NCI-H2196 treated with DMSO at 0.1 percent for 48 hours (cell line): ENCODE results near the gene MFF.

Source experiments
- DNase-seq: peaks from one replicate; lab custom pipeline; 2025; ENCODE audit not compliant: unreplicated experiment; lab: John Stamatoyannopoulos, UW

The MFF gene, protein sequence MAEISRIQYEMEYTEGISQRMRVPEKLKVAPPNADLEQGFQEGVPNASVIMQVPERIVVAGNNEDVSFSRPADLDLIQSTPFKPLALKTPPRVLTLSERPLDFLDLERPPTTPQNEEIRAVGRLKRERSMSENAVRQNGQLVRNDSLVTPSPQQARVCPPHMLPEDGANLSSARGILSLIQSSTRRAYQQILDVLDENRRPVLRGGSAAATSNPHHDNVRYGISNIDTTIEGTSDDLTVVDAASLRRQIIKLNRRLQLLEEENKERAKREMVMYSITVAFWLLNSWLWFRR

DNA sequence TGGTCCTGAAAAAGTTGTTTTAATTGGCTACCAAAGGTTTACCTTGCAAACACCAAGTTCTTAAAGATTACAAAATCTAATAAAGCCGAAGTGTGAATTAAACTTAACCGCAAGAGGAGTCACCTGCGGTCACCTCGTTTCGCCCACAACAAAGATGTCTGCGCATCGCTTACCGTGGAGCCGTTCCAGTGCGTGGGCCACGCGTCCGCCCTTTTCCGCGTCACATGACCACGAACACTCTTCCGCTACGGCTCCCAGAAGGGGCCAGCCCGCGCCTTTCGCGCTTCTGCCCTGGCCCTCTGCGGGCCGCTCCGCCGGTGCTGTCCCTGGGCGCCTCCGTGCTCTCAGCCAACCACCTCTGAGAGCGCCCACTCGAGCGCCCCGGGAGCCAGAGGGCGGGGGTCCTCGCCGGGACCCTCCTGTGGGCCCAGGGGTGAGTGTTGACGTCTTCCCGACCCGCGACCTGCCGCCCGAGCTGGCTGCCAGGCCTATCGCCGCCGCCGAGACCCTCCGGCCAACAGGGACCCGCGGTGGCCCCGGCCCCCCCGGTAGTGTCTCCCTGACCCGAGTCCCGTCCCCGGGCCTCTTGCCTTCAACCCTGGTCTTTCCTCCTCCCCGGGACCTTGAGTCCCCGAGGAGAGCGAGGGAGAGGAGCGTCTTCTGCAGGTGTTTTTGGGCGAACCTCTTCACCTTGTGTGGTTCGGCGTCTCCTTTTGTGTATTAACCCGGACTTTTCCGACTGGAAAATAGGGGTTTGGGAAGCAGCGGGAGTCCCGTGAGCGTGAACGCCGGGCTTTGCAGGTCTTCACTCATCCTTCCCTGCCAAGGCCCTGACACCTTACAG, at the start of gene MFF:
MFF (plus strand) TSS at position 257 of the 844 bp plus-strand sequence. CDS start 5,415 bp downstream, outside the sequence.
- peak; percentile 74 for DNase-seq

DNA sequence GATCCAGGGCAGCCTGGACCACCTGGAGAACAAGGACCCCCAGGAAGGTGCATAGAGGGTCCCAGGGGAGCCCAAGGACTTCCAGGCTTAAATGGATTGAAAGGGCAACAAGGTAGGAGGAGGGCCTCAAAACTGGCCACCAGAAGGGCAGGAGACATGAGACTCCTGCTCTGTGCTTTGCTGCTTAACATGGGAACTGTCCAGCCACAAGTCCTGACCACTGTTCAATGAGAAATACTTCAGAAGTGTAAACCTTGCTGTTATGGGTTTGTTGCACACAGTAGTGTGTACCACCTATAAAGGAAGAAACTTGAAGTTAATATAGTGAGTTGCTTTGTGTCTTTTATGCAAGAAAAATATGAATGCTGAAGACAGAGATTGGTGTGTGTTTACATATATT, 44.2 kb upstream of the MFF start:
- no peak for DNase-seq

DNA sequence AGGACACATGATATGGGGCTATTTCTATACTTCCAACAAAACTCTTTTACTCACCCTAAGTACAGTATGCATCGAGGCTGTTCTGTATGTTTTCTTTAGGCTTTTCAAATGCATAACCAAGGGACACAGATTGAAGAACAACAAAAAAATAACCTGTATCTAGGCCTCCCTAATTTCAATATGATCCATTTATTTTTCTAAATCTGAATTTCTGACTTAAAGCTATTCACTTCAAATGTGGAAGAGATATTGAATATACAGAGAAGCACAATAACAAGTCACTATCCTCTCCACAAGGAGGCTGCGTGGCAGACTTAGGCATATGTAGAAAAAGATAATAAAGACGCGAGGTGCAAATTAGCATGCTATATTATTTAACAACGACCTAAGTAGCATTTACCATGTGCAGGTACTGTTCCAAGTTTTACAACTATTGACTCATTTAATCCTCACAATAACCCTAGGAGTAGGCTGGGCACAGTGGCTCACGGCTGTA, 39.3 kb upstream of the MFF start:
- DNase-seq = no peak

DNA sequence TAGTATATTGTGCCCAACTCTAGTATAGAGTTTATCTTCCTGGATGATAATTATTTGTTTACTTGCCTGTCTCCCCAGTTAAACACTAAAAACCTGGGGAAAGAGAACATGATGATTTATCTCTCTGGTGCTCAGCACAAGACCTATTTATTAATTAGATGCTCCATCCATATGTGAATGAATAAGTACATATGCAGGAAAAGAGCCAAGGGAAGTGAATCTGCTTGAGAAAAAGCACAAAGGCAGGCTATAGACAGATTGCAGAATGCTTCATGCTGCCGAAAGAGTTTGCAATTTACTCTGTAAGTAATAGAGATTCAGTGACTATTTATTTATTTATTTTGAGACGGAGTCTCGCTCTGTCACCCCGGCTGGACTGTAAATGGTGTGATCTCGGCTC, 37.3 kb upstream of the MFF start:
- no peak for DNase-seq

DNA sequence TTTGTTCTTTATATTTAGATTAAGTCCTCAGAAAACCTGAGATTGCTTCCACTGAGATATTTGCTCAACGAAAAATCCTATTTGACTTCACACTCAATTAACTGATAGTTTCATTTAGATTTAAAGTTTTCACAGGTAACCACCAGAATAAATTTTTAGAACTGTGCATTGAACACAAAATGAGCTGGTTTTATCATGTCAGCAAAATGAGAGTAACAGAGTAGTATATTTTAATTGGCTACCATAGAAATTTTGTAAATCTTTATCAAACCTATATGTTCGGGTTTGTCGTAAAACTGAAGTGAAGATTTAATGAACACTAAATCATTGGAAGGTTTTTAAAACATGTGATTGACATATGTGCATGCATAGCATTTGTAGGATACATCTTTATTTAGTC, 32.7 kb upstream of the MFF start:
- no peak for DNase-seq

DNA sequence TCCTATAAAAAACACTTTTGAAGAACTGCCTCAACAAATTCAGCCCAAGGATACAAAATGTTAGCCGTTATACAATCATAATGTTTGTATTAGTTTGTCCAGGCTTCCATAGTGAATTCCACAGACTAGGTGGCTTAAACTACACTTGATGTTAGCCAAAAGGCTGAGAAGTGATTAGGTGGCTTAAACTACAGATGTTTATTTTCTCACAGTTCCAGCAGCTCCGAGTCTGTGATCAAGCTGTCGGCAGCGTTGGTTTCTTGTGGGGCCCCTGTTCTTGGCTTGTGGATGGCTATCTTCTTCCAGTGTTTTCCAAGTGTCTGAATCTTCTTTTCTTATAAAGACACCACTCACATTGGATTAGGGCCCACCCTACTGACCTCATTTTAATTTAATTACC, 31.5 kb upstream of the MFF start:
- DNase-seq = no peak

DNA sequence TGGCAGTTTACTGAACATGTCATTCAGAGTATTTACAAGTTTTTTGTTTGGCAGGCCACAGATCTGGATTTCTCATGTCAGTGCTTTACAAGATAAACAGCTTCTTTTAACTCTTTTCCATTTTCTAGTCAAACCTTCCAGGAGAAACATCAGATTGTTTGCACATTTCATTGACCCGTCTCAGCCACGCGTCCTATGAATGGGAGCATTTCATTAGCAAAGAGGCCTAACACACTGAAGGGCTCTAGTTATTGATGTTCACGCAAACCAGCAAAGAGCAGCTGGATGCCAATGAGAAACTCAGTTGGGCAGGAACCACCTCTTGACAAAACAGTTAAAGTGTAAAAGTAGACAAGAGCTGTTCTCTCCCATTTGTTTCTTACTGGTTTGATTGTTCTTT, 29.2 kb upstream of the MFF start:
- DNase-seq = no peak

DNA sequence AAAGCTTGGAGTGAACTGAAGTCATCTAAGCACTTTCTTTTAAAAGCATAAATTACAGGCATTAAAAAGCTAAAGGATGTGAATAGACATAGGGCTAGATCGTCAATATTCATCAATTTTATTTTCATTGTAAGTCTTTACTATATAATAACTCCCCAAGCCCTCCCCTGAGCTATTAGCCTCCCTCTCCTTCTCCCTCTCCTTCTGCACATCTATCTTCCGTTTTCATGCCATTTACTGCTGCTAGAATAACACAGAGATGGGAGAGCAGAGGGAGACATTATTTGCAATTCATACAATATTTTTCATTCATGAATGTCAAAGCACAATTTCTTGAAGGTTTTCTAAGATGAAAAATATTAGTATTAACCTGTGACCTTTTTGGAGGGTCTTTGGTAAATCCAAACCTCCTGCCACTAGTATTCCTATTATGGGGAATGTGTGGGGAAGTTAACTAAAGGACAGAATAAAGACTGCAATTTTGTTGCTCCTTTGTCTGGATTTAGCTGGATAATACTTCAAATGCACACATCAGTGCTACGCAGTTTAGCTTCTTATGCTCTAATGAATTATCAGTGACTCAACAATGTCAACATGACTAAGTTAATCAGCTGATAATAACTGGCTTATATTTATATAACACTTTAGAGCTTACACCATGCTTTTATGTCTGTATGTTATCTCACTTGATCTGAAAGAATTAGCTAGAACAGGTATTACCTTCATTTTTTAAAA, 28.2 kb upstream of the MFF start:
- DNase-seq = no peak

DNA sequence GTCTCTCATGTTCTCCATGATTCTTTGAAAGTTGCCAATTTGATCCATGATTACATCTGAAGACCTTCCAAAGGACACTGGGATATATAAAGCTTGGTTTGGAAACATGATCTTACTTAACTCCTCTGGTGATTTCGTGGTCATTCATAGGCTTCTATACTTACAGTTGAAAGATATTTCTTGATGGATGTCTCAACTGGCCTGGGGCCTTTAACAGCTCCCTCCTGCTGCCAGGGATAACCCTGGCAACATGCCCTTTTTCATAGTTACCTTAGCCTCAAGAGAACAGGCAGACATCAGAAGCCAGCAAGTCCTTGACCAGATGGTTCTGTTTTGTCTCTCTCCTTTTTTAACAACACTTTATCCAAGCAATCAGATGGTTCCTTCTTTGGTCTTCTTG, 23.5 kb upstream of the MFF start:
- no peak for DNase-seq

DNA sequence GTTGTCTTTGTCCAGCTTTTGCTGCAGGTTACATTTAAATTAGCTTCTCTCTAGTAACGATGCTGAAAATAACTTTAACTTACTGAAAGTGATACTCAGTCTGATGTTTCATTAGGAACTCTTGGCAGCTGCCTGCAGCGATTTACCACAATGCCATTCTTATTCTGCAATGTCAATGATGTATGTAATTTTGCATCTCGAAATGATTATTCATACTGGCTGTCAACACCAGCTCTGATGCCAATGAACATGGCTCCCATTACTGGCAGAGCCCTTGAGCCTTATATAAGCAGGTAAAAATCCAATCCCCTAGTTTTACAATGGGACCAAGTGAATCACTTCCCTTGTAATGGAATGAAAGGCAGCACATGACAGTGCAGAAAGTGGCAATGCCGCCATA, 16.3 kb upstream of the MFF start:
- DNase-seq = no peak

DNA sequence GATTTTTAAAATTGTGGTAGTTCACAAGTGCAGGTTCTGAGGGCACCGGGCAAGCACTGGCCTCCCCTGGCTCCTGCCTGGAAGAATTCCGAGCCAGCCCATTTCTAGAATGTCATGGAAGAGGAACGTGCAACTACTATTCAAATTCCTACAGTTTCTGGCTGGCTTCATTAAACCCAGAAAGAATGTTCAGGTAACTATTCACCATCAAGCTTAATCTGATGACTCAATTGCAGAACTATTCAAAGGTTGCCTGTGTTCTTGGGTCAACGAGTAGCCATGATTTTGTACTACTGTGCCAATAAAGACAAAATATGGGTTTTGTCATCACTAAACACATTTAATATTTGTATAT, 14.3 kb upstream of the MFF start:
- no peak for DNase-seq

DNA sequence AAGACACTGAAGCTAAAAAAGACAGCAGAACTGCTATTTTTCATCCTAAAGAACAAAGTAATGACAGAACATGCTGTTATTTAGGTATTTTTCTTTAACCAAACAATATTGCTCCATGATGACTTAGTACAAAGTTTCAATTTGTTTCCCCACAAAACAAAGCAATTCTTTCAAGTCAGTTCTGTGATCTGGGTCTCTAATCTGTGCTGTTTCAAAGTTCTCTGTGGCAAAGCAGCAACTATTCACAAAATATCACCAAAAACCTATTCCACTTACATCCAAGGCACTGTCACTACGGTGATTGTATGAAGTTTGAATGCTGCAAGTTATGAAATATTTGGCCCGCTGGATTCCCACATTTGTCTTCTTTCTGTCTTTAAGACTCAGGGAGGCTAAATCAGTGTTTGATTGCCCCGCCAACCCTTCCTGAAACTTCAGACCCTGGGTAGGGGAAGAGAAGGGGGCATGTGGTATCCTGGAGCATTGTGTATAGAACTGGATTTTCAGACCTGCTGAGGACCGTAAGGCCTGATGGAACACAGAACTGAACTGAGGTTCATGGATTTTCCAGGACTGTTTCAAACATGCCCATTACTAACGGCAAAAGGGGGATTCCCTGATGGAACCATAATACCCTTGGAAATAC, 13.1 kb upstream of the MFF start:
- no peak for DNase-seq

DNA sequence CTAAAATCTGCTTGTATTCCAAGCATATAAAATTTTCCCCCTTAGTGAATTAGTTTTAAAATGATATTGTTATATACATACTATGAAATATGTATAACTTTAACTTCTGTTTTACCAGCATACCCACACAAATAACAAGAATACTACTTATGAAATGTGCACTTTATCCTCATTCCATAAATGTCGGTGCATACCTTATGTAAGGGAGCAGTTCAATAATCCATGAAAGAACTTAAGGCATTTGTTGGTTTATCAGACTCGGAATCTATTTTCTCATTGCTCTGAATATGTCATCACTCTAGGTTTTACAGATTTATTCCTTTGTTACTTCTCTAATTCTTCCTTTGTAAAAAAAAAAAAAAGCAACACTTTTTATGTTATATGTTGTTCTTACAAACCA, 12.5 kb upstream of the MFF start:
- DNase-seq = no peak

DNA sequence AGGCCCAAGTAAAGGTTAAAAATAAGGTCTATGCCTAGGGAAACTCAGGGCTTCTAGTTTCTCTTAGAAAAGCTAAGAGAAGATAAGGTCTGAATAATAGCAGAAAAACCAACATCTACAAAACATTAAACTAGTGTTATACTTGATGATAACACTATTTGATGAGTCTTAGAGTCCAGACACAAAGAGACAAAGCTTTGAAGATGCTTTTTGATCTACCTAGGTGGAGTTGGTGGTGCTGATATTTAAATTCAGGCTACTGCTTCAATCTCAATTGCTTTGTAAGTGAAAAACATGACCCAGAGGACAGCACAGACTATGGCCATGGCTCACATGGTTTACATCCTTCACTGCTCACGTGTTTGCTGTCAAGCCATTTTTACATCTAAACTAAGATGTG, 11.7 kb upstream of the MFF start:
- no peak for DNase-seq

DNA sequence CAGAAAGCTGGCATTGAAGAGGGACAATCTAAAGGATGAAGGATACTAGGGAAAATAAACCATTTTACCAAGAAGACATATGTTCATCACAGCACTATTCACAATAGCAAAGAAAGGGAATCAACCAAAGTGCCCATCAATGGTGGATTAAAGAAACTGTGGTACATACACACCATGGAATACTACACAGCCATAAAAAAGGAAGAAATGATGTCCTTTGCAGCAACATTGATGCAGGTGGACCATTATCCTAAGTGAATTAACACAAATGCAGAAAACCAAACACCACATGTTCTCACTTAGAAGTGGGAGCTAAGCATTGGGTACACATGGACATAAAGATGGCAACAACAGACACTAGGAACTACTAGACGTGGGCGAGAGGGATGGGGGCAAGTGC, 7.2 kb upstream of the MFF start:
- DNase-seq = no peak

DNA sequence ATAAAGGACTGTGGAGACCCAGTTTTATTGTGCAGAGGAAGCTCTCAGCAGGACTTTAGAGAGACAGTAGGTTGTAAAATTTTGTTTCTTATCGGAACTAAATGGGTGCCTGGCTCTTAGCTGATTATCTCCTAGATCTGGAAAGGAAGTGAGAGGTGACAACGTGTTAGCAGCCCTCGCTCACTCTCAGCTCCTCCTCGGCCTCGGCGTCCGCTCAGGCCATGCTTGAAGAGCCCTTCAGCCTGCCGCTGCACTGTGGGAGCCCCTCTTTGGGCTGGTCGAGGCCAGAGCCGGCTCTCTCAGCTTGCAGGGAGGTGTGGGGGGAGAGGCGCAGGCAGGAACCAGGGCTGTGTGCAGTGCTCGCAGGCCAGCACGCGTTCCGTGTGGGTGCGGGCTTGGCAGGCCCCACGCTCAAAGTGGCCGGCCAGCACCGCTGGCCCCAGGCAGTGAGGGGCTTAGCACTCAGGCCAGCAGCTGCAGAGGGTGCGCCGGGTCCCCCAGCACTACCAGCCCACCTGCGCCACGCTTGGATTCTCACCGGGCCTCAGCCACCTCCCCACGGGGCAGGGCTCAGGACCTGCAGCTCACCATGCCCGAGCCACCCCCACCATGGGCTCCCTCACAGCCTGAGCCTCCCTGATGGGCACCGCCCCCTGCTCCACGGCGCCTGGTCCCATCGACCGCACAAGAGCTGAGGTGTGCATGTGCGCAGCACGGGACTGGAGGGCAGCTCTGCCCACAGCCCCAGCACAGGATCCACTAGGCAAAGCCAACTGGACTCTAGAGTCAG, 4.6 kb upstream of the MFF start:
- DNase-seq = no peak

DNA sequence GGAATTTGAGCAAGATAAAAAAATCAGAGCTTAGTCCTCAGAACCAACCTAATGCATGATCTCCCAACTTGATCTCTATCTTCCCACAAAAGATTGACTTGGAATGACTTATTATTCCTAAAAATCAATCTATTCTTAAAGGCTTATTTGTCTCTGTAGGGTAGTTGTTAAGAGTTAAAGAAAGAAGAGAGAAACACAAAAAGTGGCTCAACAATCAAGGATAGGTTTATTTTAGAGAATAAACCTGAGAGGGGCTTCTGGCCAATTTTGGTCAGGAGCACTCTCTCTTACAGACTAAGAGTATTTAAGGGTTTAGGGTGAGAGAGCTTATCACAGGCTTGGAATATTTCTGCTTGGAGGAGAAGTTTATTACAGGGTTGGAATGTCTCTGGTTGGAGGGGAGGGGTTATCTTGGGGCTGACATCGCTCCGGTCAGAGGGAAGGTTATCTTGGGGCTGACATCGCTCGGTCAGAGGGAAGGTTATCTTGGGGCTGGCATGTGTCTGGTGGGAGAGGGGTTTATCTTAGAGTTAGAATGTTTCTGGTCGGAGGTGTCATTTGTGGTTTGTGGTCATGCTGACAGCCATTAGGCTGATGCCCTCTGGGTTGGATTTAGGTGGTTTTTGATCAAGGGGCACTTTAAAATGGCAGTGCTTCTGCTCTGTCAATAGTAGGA, 2.4 kb upstream of the MFF start:
- DNase-seq = no peak

DNA sequence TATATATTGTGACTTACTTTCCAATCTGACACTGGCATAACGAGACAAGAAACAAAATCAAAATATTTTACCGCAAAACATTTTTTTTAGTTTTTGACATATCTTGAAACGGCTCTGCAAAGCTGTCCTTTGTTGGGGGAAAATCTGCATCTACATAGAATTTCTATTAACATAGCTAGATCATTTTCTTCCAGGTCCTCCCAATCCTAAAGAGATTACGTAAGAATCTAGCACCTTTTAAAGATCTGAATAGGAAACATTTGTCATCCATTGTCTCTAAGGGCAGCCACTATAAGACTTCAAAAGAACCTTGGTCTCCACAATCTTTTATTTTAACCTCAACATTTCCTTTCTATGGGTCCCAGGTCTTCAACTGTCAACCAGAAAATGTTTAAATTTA, 1.2 kb upstream of the MFF start:
- DNase-seq = no peak

DNA sequence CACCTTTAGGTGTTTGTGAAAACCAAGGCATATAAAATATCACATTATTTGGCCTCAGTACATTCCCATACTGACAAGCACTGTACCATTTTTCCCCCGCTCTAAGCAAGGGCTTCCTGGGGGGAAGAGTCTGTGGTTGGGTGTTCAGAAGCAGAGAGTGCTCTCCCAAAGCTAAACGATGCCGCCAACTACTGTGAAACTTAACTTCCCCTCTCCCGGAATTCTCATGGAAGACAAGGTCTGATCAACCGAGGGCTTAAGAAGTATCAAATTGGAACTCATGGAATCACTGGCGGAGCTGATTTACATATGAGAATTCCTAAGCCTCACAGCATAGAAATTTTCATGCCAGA, 433 bp upstream of the MFF start:
- no peak for DNase-seq

DNA sequence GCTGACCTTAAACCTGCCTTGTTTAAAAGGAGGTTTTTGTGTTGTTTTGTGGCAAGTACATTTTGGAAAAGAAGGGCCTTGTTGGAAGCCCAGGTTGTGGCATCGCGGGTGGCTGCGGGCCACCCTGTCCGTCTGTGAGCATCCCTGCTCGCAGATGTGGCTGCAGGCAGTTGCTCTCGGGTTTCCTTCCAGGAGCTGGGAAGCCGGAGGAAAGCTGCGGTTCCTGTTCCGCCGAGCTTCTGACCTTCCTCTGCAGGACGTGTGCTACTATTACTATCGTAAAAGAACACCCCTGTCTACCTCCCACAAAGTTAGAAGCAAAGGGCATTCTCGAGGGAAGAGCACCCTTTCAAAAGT, 766 bp downstream of the MFF start:
- no peak for DNase-seq
